ENCODE measurements around the gene CADPS.

Gene CADPS

GRCh38 chr3:62805580-62806277, 69.5 kb downstream of the CADPS start:
- no peak for DNase-seq

- no peak for DNase-seq
Observed at GRCh38 chr3:62805106-62805505, 70.1 kb downstream of the CADPS start.

DNA sequence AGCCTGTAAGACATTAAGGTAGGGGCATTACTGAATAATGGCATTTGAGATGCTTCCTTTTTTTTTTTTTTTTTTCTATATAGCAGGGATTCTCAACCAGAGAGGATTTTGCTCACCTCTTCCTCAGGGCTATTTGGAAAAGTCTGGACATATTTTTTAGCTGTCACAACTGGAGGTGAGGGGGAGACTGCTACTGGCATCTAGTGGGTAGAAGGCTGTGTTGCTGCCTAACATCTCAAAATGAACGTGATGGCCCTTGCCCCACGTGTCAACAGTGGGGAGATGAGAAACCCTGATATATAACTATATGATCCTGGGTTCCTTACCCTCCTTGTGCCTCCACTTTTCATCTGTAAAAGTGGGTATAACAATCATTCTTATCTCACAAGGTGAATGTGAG, 71.9 kb downstream of the CADPS start:
- DNase-seq, result no peak

- DNase-seq, result no peak
Observed at GRCh38 chr3:62798000-62798399, 77.2 kb downstream of the CADPS start.

GRCh38 chr3:62797132-62797531, 78.1 kb downstream of the CADPS start:
- no peak for DNase-seq

GRCh38 chr3:62795978-62796657, 79.1 kb downstream of the CADPS start:
- DNase-seq, result no peak

- no peak for DNase-seq
Observed at GRCh38 chr3:62793946-62794345, 81.3 kb downstream of the CADPS start.

DNA sequence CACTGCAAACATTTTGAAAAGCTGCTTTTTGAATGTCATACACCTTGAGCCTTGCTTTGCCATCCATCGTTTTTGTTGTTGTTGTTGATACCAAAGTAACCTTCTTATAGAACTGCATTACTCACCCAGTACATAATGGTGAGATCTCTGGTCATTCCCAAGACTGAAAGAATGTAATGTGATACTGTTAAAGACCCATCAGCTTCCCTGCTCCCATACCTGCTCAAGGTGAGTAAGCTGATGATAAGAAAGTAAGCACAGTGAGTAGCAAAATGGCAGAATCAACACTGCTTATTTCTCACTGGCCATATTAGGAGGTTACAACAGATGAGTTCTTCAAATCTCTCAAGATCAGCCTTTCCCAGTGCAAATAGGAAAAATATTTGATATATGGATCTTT, 89.8 kb downstream of the CADPS start:
- DNase-seq, result no peak

GRCh38 chr3:62781121-62781520, 94.1 kb downstream of the CADPS start:
- DNase-seq, result no peak

DNA sequence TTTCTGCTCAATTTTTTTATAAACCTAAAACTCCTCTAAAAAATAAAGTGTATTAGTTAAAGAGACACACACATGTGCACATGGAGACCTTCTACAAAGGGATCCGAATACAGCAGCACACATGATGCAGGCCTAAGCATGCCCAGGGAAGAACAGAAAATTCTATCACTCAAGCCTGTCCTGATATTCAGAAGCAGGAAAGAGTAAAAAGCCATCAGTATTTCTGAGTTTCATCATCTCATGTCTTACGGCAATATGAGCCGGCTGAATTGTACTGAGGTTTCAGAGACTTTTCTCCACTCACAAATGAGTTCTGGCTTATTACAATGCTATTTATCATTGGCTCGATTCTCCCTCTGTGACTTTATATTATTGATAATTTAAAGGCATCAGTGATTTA, 97.5 kb downstream of the CADPS start:
- no peak for DNase-seq

DNA sequence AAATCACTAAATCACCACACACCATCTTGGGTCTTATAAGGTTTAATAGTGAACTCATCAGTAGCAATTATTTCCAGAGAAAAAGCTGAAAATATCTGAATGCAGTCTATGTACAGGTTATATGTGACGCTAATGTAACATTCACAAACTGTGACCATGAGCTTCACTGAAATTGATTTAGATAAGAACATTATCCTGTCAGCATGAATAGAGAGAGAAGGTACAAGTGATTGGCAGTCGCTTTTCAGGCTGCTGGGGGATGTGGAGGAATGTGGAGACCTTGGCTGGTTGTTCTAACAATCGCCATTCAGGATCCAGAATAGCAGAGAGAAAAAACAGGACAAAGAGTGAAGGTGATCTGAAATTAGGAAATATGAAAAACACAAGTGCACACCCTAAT, 98.1 kb downstream of the CADPS start:
- DNase-seq, result no peak

GRCh38 chr3:62774221-62774620, 101.0 kb downstream of the CADPS start:
- DNase-seq, result no peak

- DNase-seq, result peak; percentile 68
Observed at GRCh38 chr3:62771331-62772072, 103.7 kb downstream of the CADPS start.

GRCh38 chr3:62768896-62769295, 106.3 kb downstream of the CADPS start:
- no peak for DNase-seq

- no peak for DNase-seq
Observed at GRCh38 chr3:62761711-62762110, 113.5 kb downstream of the CADPS start.

GRCh38 chr3:62761311-62761710, 113.9 kb downstream of the CADPS start:
- DNase-seq, result no peak

DNA sequence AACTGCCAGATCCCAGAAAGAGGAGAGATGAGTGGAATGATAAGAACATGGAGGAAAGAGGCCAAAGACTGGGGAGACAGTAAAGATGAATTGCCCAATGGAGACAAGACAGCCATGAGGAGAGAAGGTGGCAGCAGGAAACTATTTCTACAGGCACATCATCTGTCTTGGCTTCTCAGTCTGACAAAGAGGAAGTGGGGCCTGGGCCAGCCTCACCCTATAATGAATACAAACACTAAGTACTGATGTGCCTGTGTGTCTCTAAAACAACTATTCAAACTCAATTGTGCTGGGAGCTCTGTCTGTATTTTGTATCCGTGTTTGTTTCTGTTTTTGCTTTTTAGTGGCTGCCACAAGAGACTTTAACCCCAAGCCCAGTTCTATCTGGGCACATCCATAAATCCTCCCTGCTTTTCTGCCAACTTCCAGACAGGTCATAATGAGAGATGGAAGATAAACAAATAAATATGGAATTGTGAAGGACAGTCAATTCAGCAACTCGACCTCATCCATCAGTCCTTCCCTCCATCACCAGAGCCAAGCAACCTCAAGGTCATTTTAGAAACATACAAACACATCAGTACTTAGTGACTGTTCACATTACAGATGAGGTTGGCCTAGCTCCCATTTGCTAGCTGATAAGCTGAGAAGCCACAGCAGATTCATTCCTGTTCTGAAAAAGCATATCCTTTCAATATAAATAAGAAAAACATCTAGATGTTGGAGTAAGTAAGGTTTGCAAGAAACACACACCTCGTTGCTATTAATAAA, 116.7 kb downstream of the CADPS start:
- no peak for DNase-seq

DNA sequence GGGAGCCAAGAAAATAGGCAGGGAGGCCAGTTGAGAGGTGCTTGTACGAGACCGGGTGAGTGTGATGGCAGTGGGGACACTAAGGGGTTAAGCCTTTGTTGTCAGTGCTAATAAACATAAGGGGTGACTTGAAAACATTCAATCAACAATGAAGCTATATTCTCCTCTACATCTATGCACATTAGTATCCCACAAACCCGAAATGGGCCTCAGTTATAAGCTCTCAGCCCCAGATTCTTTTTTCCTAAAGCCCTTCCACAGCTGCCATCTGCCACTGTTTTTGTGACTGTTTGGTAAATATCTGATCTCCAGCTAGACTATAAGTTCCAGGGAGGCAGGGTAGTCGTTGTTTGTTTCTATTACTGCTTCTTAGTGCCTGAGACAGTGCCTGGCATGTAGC, 118.2 kb downstream of the CADPS start:
- DNase-seq, result peak; percentile 39

GRCh38 chr3:62755285-62755684, 119.9 kb downstream of the CADPS start:
- DNase-seq, result no peak

DNA sequence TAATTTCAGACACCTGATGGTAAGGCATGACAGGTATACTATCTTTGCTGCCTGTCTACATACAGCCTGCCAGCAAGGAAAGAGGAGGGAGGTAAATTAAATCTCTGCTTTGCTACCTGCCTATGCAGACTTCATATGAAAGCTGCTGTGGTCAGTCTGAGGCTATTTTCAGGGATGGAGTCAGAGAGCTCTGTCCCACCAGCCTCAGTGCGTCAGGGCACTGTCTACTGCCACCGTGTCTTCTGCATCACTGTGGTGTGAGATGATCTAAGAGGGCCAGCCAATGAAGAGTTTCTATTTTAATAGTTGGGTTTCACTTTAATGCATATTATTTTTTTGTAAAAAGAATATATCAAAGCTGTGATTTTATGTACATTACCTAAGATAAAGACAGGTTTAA, 125.6 kb downstream of the CADPS start:
- no peak for DNase-seq

GRCh38 chr3:62749130-62749529, 126.1 kb downstream of the CADPS start:
- DNase-seq, result no peak

DNA sequence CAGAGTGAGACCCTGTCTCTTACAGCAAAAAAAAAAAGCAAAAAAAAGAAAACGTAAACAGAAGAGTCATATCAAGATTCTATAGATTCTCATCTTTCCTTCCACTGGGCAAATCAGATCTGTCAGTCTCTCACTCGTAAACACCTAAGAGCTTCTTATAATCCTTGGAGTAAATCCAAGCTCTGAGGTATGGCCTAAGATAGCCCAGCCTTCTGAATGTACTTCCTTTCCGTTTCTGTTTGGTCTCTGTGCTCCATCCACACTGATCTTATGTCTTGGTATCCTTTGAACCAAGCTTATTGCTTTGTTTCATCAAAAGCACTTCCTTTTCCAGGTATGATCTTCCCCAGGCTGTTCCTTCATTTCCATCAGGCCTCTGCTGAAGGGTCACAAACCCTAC, 137.8 kb downstream of the CADPS start:
- no peak for DNase-seq

DNA sequence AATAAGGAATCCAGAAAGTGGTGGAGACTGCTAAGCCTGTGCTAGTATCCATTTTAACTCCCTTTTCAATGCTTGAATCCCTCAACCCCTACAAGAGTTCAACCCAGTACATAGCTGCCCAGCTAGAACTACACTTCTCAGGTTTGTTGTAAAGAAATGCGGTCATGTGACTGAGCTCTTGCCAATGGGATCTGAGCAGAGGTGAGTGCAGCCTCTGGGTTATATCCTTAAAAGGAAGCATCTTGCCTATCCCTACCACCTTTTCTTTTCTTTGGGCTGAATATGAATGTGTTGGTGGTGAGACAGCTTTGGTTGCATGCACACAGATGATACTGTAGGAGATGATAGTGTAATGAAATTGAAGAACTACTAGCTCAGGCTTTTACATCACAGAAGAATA, 139.7 kb downstream of the CADPS start:
- no peak for DNase-seq

Measured in NCI-H2171 treated with DMSO at 0.1 percent for 48 hours (cell line).